Skin of body (tissue), 2 donors: Measurements from ENCODE around the gene PLAC9. TPM values are rescaled to one million over a fixed set of nuclear protein-coding genes. Genes with fewer than 3 reads are reported as not detected.

Experiments
- DNase-seq: peaks from one replicate; lab custom pipeline; 2025; lab: John Stamatoyannopoulos, UW
- total RNA-seq: library from RNA; depleted of rRNA; stranded (reverse); fragments of >200 nt; gene quantifications from one replicate; pipeline ENCODE4 v1.2.3, GENCODE V29; 2014

PLAC9 gene
- total RNA-seq, 1 donor from 2014 or later: 40.2 TPM

DNA sequence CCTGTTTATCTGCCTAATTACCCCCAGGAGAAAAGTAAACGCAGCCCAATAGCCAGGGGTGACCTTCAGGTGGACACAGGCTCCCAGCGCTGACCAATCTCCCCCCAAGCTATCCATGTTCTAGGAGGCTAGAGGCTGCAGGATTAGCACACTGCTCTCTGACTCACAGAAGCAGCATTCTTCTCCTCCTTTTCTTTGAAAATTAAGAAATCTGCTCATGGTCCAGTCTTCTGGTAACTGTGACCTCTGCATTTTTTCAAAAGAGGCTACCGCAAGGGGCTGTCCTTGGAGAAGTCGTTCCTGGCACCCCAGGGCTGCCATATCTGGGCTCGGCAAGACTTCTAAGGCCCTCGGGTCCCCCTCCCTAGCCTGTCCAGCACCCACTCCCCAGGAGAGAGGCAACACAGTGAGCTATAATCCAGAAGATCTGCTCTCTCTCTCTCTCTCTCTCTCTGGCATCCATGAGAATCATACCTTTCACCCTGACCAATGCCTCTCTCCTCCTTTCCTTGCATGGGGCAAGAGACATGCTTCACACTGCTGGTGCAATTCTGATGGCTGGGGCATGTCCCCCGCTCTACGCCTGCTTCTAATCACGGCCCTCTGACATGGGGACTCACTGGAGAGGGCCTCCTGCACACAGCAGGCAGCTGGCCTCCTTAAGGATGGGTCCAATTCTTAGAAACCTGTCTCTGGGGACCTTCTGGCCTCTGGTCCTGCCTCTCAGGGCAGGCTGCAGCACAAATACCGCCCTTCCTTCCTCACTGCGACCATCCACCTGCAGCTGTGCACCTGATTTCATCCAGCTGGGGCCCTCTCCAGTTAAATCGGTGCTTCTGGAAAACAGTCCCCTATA, 45.5 kb downstream of the PLAC9 start:
- no peak for DNase-seq

- DNase-seq: no peak
Observed at GRCh38 chr10:80182986-80183385, 50.5 kb downstream of the PLAC9 start.

DNA sequence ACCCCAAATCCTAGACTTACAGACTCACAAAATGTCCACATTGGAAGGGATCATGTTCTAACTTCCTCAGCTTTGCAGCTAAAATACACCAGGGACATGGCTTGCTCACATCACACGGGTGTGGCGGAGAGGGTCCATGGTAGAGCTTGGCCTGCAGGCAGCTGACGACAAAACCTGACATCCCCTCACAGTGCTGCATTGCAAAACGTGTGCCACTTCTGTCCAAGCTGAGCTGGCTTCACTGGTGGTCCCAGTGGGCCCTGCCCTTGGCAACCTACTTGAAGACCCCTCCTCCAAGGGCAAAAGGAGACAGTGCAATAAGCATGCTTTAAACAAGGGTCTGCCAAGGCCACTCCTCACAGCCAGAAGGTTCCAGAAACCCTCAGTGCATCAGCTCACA, 50.9 kb downstream of the PLAC9 start:
- no peak for DNase-seq

- DNase-seq: no peak
Observed at GRCh38 chr10:80184291-80184690, 51.8 kb downstream of the PLAC9 start.

DNA sequence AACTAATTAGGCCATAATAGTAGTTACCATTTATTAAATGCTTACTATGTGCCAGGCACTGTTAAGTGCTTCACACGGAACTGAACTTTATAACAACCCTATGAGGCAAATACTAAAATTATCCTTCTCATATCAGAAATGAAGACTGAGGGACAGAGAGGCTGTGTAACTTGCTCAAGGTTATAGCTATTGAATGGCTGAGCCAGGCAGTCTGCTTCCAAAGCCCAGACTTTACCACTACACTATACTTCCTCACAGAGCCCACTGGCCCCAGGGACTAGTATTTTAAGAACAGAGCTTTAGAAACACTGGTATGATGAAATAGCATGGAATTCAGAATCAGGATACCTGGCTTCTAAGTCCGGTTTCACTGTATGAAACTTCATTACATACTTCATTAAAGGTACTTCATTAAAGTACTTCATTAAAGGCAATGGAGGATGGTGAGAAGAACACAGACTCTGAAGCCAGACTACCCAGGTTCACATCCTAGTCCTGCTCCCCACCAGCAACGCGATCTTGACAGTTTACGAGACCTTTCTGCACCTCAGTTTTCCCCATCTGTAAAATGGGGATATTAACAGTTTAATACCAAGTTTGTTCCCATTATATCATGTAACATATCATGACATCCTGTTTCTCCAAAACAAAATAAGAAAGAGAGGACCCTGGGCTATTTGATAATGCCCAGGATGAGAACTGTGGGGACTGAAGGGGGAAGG, 53.2 kb downstream of the PLAC9 start:
- no peak for DNase-seq

DNA sequence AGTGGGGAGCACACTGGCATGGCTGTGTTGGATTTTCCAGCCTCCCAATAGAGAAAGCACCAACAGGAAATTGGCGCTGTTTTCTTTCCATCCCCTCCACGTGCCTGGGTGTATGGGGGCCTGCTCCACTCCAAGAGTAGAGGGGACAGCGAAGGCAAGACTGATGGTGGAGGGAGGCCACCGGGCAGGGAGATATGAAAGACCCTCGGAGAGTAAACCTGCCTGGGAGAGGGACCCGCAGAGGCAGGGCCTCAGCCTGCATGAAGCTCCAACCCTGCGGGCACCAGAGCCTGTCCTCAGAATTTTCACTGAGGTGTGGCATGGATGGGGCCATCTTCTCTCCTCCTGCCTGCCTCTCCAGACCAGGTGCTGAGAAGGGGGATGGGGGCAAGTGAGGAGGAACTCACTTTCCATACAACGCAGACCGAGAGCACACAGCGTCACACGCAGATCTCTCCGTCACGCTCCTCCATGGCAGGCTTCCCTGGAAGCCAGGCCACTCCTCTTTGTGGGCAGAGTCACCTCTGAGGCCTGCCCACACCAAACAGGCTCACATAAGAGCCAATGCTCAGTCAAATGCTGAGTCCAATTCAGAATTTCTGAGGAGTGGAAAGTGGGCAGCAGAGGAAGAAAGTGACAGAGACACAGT, 54.0 kb downstream of the PLAC9 start:
- DNase-seq: no peak

- no peak for DNase-seq
Observed at GRCh38 chr10:80187060-80187459, 54.5 kb downstream of the PLAC9 start.

- no peak for DNase-seq
Observed at GRCh38 chr10:80187465-80188409, 55.2 kb downstream of the PLAC9 start.

GRCh38 chr10:80188713-80189112, 56.2 kb downstream of the PLAC9 start:
- DNase-seq: no peak

DNA sequence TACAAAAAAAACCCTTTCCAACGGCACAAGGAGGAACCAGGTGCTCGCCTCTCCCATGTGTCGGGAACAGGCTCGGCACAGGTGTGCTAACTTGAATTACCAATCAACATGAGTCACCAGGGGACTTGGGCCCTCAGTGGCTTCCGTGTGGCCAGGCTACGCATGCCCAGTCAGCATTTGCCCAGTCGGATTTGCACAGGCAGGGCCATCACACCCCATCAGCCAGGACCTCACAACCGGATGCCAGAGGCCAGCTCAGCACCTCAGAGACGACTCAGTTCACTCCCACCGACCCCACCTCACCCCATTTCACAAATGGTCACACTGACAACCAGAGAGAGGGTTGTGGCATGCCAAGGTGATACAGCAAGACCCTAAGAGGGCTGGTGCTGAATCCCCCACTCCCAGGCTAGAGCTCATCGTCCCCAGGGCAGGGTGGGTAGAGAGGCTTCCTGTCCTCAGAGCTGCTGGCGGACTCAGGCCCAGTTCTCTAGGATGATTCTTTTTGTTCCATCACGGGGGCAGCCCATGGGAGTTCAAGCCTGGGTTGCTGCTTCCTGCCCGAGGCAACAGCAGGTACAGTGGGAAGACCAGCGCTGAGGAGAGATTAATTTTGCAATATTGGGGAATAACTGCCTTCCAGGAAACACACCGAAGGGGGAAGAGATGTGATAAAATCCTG, 59.2 kb downstream of the PLAC9 start:
- DNase-seq: no peak

- no peak for DNase-seq
Observed at GRCh38 chr10:80192553-80192952, 60.0 kb downstream of the PLAC9 start.

DNA sequence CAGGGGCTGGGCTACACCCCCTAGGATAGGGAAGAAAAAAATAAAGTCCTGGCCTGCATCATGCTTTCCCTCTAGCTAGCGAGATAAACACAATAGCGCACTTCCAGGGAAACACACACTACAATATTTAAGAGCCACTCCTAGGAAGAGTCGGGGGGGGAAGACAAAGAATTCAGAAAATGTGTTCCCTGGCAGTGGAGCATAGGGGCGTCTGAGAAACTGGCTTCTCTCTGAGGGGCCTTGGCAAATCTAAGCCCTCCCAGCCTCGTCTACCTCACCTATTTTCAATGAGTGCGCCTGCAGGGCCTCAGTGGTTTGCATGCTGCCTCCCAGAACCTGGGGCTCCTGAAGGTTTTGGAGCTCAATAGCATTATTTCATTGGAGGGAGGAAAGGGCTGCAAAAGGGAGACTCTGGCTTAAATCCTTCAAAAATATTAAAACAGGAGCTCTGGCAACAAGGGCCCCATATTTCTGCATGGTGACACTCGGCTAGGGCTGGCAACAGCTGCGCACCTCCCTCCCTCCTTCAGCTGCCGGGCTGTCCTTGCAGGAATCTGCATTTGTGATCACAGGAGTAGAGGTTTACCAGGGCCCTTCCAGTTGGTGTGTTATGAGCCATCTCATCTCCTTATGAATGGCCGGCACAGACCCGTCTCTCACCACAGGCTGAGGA, 62.0 kb downstream of the PLAC9 start:
- no peak for DNase-seq

Other genes starting within 250 kb of the PLAC9 start
- gene SFTPD, start 183.6 kb upstream of the PLAC9 start, total RNA-seq: not detected
- 23.6 TPM for gene TMEM254, start 54.1 kb upstream of the PLAC9 start, total RNA-seq
- 38.9 TPM for gene ANXA11, start 72.8 kb downstream of the PLAC9 start, total RNA-seq
- gene MAT1A, start 156.9 kb downstream of the PLAC9 start, total RNA-seq: 0.30 TPM
- 0.30 TPM for gene DYDC1, start 224.0 kb downstream of the PLAC9 start, total RNA-seq
- gene DYDC2, start 224.1 kb downstream of the PLAC9 start, total RNA-seq: 0.10 TPM